ENCODE measurements around the gene NHLRC4.

Gene NHLRC4

GRCh38 chr16:539901-540530 lies 26.8 kb upstream of the NHLRC4 start:
- CTCF ChIA-PET, result interaction anchor here (1.1 to 1.7 kb wide), 2 partner anchors 10 to 14 kb away, joined by 3 to 4 read pairs; no protein-coding TSS in a partner anchor
- no peaks in the 10 kb centered on the region for H3K9me3 ChIP-seq (ENCODE audit: control extremely low read depth in 1 of 5, control insufficient read depth in 4 of 5, insufficient read depth in 2 of 5, low read depth in 1 of 5, low read length in 4 of 5)
- DNase-seq, result no peak
- no peaks in the 10 kb centered on the region for H3K27me3 ChIP-seq (replicated peaks in 2 of 5; ENCODE audit: control insufficient read depth in 4 of 5, insufficient read depth in 5 of 5, low read length in 4 of 5)
- POLR2A ChIA-PET, result no interaction called here
- H3K4me1 ChIP-seq (ENCODE audit: control extremely low read depth in 1 of 4, control insufficient read depth in 4 of 4, insufficient read depth in 4 of 4, low read length in 3 of 4), result no peaks in the 10 kb centered on the region
- WGBS (ENCODE audit: insufficient coverage), result 98% methylated on average over 33 of the region's 34 CpGs
- H3K27ac ChIP-seq (ENCODE audit: insufficient read depth in 1 of 2, low read depth in 1 of 2, low read length in 2 of 2, poor library complexity in 1 of 2, severe bottlenecking in 2 of 2), result no peak overlapping the region
- H3K4me3 ChIP-seq (ENCODE audit: control insufficient read depth in 1 of 7, extremely low read depth in 1 of 7, insufficient read depth in 4 of 7, low read depth in 2 of 7, low read length in 6 of 7), result no peak overlapping the region
- H3K36me3 ChIP-seq (ENCODE audit: control insufficient read depth in 4 of 4, insufficient read depth in 4 of 4, low read length in 3 of 4), result peaks cover 2 to 71% (median 28%) of the 10 kb centered on the region in 4 experiments

- no peaks in the 10 kb centered on the region for H3K9me3 ChIP-seq (ENCODE audit: control extremely low read depth in 1 of 5, control insufficient read depth in 4 of 5, insufficient read depth in 2 of 5, low read depth in 1 of 5, low read length in 4 of 5)
- H3K27ac ChIP-seq (ENCODE audit: insufficient read depth in 1 of 2, low read depth in 1 of 2, low read length in 2 of 2, poor library complexity in 1 of 2, severe bottlenecking in 2 of 2), result no peak overlapping the region
- 97% methylated on average over 24 of the region's 29 CpGs for WGBS (ENCODE audit: insufficient coverage)
- no peak overlapping the region for H3K4me3 ChIP-seq (ENCODE audit: control insufficient read depth in 1 of 7, extremely low read depth in 1 of 7, insufficient read depth in 4 of 7, low read depth in 2 of 7, low read length in 6 of 7)
- no peak for DNase-seq
- POLR2A ChIA-PET, result no interaction called here
- no peaks in the 10 kb centered on the region for H3K27me3 ChIP-seq (replicated peaks in 2 of 5; ENCODE audit: control insufficient read depth in 4 of 5, insufficient read depth in 5 of 5, low read length in 4 of 5)
- peaks cover 0 to 68% (median 27%) of the 10 kb centered on the region in 4 experiments for H3K36me3 ChIP-seq (ENCODE audit: control insufficient read depth in 4 of 4, insufficient read depth in 4 of 4, low read length in 3 of 4)
- CTCF ChIA-PET, result interaction anchor here (1.1 kb wide), 1 partner anchor 11 kb away, joined by 3 read pairs; no protein-coding TSS in a partner anchor
- H3K4me1 ChIP-seq (ENCODE audit: control extremely low read depth in 1 of 4, control insufficient read depth in 4 of 4, insufficient read depth in 4 of 4, low read length in 3 of 4), result no peaks in the 10 kb centered on the region
Observed at GRCh38 chr16:540645-541340, 26.0 kb upstream of the NHLRC4 start.

GRCh38 chr16:543301-544164 lies 23.3 kb upstream of the NHLRC4 start:
- no peaks in the 10 kb centered on the region for H3K27me3 ChIP-seq (replicated peaks in 2 of 5; ENCODE audit: control insufficient read depth in 4 of 5, insufficient read depth in 5 of 5, low read length in 4 of 5)
- peaks cover 0 to 2% (median 0%) of the 10 kb centered on the region in 4 experiments for H3K4me1 ChIP-seq (ENCODE audit: control extremely low read depth in 1 of 4, control insufficient read depth in 4 of 4, insufficient read depth in 4 of 4, low read length in 3 of 4)
- 98% methylated on average over 50 of the region's 51 CpGs for WGBS (ENCODE audit: insufficient coverage)
- H3K27ac ChIP-seq (ENCODE audit: insufficient read depth in 1 of 2, low read depth in 1 of 2, low read length in 2 of 2, poor library complexity in 1 of 2, severe bottlenecking in 2 of 2), result no peak overlapping the region
- ChIA-PET CTCF (no interaction called here), POLR2A (interaction anchor here (0.6 kb wide), 1 partner anchor 123 kb away, joined by 3 read pairs; no protein-coding TSS in a partner anchor)
- no peaks in the 10 kb centered on the region for H3K9me3 ChIP-seq (ENCODE audit: control extremely low read depth in 1 of 5, control insufficient read depth in 4 of 5, insufficient read depth in 2 of 5, low read depth in 1 of 5, low read length in 4 of 5)
- DNase-seq, result no peak
- peaks cover 2 to 63% (median 18%) of the 10 kb centered on the region in 4 experiments for H3K36me3 ChIP-seq (ENCODE audit: control insufficient read depth in 4 of 4, insufficient read depth in 4 of 4, low read length in 3 of 4)
- no peak overlapping the region for H3K4me3 ChIP-seq (ENCODE audit: control insufficient read depth in 1 of 7, extremely low read depth in 1 of 7, insufficient read depth in 4 of 7, low read depth in 2 of 7, low read length in 6 of 7)

GRCh38 chr16:544517-544916 lies 22.3 kb upstream of the NHLRC4 start:
- H3K9me3 ChIP-seq (ENCODE audit: control extremely low read depth in 1 of 5, control insufficient read depth in 4 of 5, insufficient read depth in 2 of 5, low read depth in 1 of 5, low read length in 4 of 5), result no peaks in the 10 kb centered on the region
- peaks cover 0 to 2% (median 0%) of the 10 kb centered on the region in 4 experiments for H3K4me1 ChIP-seq (ENCODE audit: control extremely low read depth in 1 of 4, control insufficient read depth in 4 of 4, insufficient read depth in 4 of 4, low read length in 3 of 4)
- H3K27ac ChIP-seq (ENCODE audit: insufficient read depth in 1 of 2, low read depth in 1 of 2, low read length in 2 of 2, poor library complexity in 1 of 2, severe bottlenecking in 2 of 2), result no peak overlapping the region
- peaks cover 5 to 66% (median 20%) of the 10 kb centered on the region in 4 experiments for H3K36me3 ChIP-seq (ENCODE audit: control insufficient read depth in 4 of 4, insufficient read depth in 4 of 4, low read length in 3 of 4)
- DNase-seq, result no peak
- H3K27me3 ChIP-seq (replicated peaks in 2 of 5; ENCODE audit: control insufficient read depth in 4 of 5, insufficient read depth in 5 of 5, low read length in 4 of 5), result no peaks in the 10 kb centered on the region
- WGBS (ENCODE audit: insufficient coverage), result 98% methylated on average over 36 of the region's 46 CpGs
- H3K4me3 ChIP-seq (ENCODE audit: control insufficient read depth in 1 of 7, extremely low read depth in 1 of 7, insufficient read depth in 4 of 7, low read depth in 2 of 7, low read length in 6 of 7), result no peak overlapping the region
- ChIA-PET POLR2A (no interaction called here), CTCF (no interaction called here)

GRCh38 chr16:546909-547770 lies 19.7 kb upstream of the NHLRC4 start:
- CTCF ChIA-PET, result interaction anchor here (0.8 kb wide), 1 partner anchor 10 kb away, joined by 3 read pairs; no protein-coding TSS in a partner anchor
- no peak overlapping the region for H3K27ac ChIP-seq (ENCODE audit: insufficient read depth in 1 of 2, low read depth in 1 of 2, low read length in 2 of 2, poor library complexity in 1 of 2, severe bottlenecking in 2 of 2)
- peak overlapping the region in 3 of 7 experiments; percentile 23 to 42 (median 26) for H3K4me3 ChIP-seq (ENCODE audit: control insufficient read depth in 1 of 7, extremely low read depth in 1 of 7, insufficient read depth in 4 of 7, low read depth in 2 of 7, low read length in 6 of 7)
- H3K9me3 ChIP-seq (ENCODE audit: control extremely low read depth in 1 of 5, control insufficient read depth in 4 of 5, insufficient read depth in 2 of 5, low read depth in 1 of 5, low read length in 4 of 5), result no peaks in the 10 kb centered on the region
- 86% methylated on average over 50 of the region's 60 CpGs for WGBS (ENCODE audit: insufficient coverage)
- no peaks in the 10 kb centered on the region for H3K27me3 ChIP-seq (replicated peaks in 2 of 5; ENCODE audit: control insufficient read depth in 4 of 5, insufficient read depth in 5 of 5, low read length in 4 of 5)
- POLR2A ChIA-PET, result no interaction called here
- peaks cover 5 to 58% (median 24%) of the 10 kb centered on the region in 4 experiments for H3K36me3 ChIP-seq (ENCODE audit: control insufficient read depth in 4 of 4, insufficient read depth in 4 of 4, low read length in 3 of 4)
- peaks cover 0 to 2% (median 0%) of the 10 kb centered on the region in 4 experiments for H3K4me1 ChIP-seq (ENCODE audit: control extremely low read depth in 1 of 4, control insufficient read depth in 4 of 4, insufficient read depth in 4 of 4, low read length in 3 of 4)
- DNase-seq, result peak in 2 of 3 donors; percentile 55 to 57

- H3K36me3 ChIP-seq (ENCODE audit: control insufficient read depth in 4 of 4, insufficient read depth in 4 of 4, low read length in 3 of 4), result peaks cover 5 to 60% (median 28%) of the 10 kb centered on the region in 4 experiments
- ChIA-PET CTCF (interaction anchor here (0.5 kb wide), 1 partner anchor 47 kb away, joined by 3 read pairs; no protein-coding TSS in a partner anchor), POLR2A (interaction anchor here (0.7 kb wide), 1 partner anchor 10 kb away, joined by 3 read pairs; no protein-coding TSS in a partner anchor)
- DNase-seq, result no peak
- H3K27me3 ChIP-seq (replicated peaks in 2 of 5; ENCODE audit: control insufficient read depth in 4 of 5, insufficient read depth in 5 of 5, low read length in 4 of 5), result no peaks in the 10 kb centered on the region
- no peak overlapping the region for H3K4me3 ChIP-seq (ENCODE audit: control insufficient read depth in 1 of 7, extremely low read depth in 1 of 7, insufficient read depth in 4 of 7, low read depth in 2 of 7, low read length in 6 of 7)
- H3K9me3 ChIP-seq (ENCODE audit: control extremely low read depth in 1 of 5, control insufficient read depth in 4 of 5, insufficient read depth in 2 of 5, low read depth in 1 of 5, low read length in 4 of 5), result no peaks in the 10 kb centered on the region
- H3K27ac ChIP-seq (ENCODE audit: insufficient read depth in 1 of 2, low read depth in 1 of 2, low read length in 2 of 2, poor library complexity in 1 of 2, severe bottlenecking in 2 of 2), result no peak overlapping the region
- 98% methylated on average over 21 of the region's 21 CpGs for WGBS (ENCODE audit: insufficient coverage)
- peaks cover 0 to 2% (median 0%) of the 10 kb centered on the region in 4 experiments for H3K4me1 ChIP-seq (ENCODE audit: control extremely low read depth in 1 of 4, control insufficient read depth in 4 of 4, insufficient read depth in 4 of 4, low read length in 3 of 4)
Observed at GRCh38 chr16:548586-548985, 18.2 kb upstream of the NHLRC4 start.
